Smooth muscle cell (in vitro differentiated cells): ENCODE results near the gene IGSF8. TPM values are rescaled to one million over a fixed set of nuclear protein-coding genes. Genes with fewer than 3 reads are reported as not detected.
A peak's percentile ranks its signal among the peaks of the same experiment; 100 is the strongest.

Experiments used
- DNase-seq: peaks from one replicate; lab custom pipeline; 2025; ENCODE audit not compliant: unreplicated experiment; lab: John Stamatoyannopoulos, UW
- H2AFZ ChIP-seq: fragments of 200-600 bp; sonication (generic); 2 replicates; pipeline ENCODE4 v1.6.0; 2016; ENCODE audit warnings: antibody characterized with exemption, low read depth, mild to moderate bottlenecking
- H3F3A ChIP-seq: fragments of 200-600 bp; sonication (generic); 2 replicates; pipeline ENCODE4 v1.6.0; 2017; ENCODE audit warnings: antibody characterized with exemption, low read depth
- H3K27ac ChIP-seq: fragments of 200-600 bp; sonication (generic); 2 replicates; pipeline ENCODE4 v1.5.1; 2016; ENCODE audit warnings: low read depth, mild to moderate bottlenecking
- H3K27me3 ChIP-seq: fragments of 200-600 bp; sonication (generic); 2 replicates; pipeline ENCODE4 v1.6.1; 2016; ENCODE audit warnings: low read depth, mild to moderate bottlenecking
- H3K36me3 ChIP-seq: fragments of 200-600 bp; sonication (generic); 2 replicates; pipeline ENCODE4 v1.5.1; 2016; ENCODE audit warnings: low read depth
- H3K4me1 ChIP-seq: fragments of 200-600 bp; sonication (generic); 2 replicates; pipeline ENCODE4 v1.5.1; 2016; ENCODE audit warnings: low read depth
- H3K4me2 ChIP-seq: fragments of 200-600 bp; sonication (generic); 2 replicates; pipeline ENCODE4 v1.6.0; 2016; ENCODE audit warnings: mild to moderate bottlenecking
- H3K4me3 ChIP-seq: fragments of 200-600 bp; sonication (generic); 2 replicates; pipeline ENCODE4 v1.5.1; 2016; ENCODE audit warnings: mild to moderate bottlenecking
- H3K79me2 ChIP-seq: fragments of 200-600 bp; sonication (generic); 2 replicates; pipeline ENCODE4 v1.6.0; 2016; ENCODE audit warnings: low read depth, mild to moderate bottlenecking
- H3K9ac ChIP-seq: fragments of 200-600 bp; sonication (generic); 2 replicates; pipeline ENCODE4 v1.6.0; 2016; ENCODE audit warnings: low read depth
- H3K9me3 ChIP-seq: fragments of 200-600 bp; sonication (generic); replicated peaks from 2 replicates; pipeline ENCODE4 v1.5.1; 2016; ENCODE audit warnings: low read depth
- H4K20me1 ChIP-seq: fragments of 200-600 bp; sonication (generic); 2 replicates; pipeline ENCODE4 v1.6.0; 2016; ENCODE audit warnings: low read depth
- WGBS: methylation state at CpG from one replicate; pipeline ENCODE4 v1.1.7; 2016; ENCODE audit warnings: low lambda C conversion rate; 5-methylcytosine and 5-hydroxymethylcytosine counted together
- polyA plus RNA-seq: library from polyadenylated mRNA; unstranded; fragments of >200 nt; fragmentation: Nextera tagmentation; extraction: Ambion mirVana; gene quantifications from 2 replicates; pipeline ENCODE4 v1.2.1, GENCODE V29; 2016
- total RNA-seq: library from RNA; depleted of rRNA; stranded (reverse); fragments of >200 nt; gene quantifications from 2 replicates; pipeline ENCODE4 v1.2.3, GENCODE V29; 2014
- TF ChIP-seq, protein P1 (sequence below): fragments of 200-600 bp; sonication (generic); IDR thresholded peaks from 2 replicates; pipeline ENCODE4 v1.5.1; 2017; ENCODE audit warnings: borderline replicate concordance, mild to moderate bottlenecking, antibody characterized with exemption; ENCODE audit not compliant: insufficient read depth, poor library complexity, severe bottlenecking

The IGSF8 gene
- total and polyA plus RNA-seq, 2 experiments from 2014 or later = 20.8 to 30.2 TPM

DNA sequence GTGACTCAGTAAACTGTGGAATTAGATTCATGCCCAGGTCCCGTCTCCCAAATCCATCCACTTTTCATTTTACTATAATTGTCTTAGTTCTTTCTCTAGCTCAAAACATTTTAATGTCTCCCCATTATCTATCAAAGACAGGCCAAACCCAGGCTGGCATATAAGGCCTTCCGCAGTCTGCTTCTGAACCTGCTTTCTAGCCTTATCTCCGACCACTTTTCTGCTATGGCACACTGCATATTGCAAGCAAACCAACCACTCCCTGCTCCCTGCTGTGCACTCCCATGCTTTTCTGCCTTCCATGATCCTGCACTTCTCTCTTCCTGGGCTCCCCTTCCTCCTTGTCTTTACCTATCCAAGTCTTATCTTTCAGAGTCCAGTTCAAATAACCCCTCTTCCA, 49.3 kb downstream of the IGSF8 start:
- DNase-seq = no peak
- Histone ChIP-seq H3K4me2 (no peak overlapping the region), H3K36me3 (no peaks in the 10 kb centered on the region), H3K4me1 (peaks cover 21% of the 10 kb centered on the region), H3K27me3 (peaks cover 20% of the 10 kb centered on the region), H3K27ac (no peak overlapping the region), H3K79me2 (no peaks in the 10 kb centered on the region), H2AFZ (no peak overlapping the region), H3K9me3 (no peaks in the 10 kb centered on the region), H3K4me3 (no peak overlapping the region), H3F3A (no peaks in the 10 kb centered on the region), H3K9ac (no peak overlapping the region), H4K20me1 (no peaks in the 10 kb centered on the region)
- WGBS = 74% methylated on average over 3 of the region's 3 CpGs
- TF ChIP-seq, protein P1, sequence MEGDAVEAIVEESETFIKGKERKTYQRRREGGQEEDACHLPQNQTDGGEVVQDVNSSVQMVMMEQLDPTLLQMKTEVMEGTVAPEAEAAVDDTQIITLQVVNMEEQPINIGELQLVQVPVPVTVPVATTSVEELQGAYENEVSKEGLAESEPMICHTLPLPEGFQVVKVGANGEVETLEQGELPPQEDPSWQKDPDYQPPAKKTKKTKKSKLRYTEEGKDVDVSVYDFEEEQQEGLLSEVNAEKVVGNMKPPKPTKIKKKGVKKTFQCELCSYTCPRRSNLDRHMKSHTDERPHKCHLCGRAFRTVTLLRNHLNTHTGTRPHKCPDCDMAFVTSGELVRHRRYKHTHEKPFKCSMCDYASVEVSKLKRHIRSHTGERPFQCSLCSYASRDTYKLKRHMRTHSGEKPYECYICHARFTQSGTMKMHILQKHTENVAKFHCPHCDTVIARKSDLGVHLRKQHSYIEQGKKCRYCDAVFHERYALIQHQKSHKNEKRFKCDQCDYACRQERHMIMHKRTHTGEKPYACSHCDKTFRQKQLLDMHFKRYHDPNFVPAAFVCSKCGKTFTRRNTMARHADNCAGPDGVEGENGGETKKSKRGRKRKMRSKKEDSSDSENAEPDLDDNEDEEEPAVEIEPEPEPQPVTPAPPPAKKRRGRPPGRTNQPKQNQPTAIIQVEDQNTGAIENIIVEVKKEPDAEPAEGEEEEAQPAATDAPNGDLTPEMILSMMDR = no peak

GRCh38 chr1:160048335-160048734, 50.1 kb downstream of the IGSF8 start:
- Histone ChIP-seq H3K27me3 (peaks cover 20% of the 10 kb centered on the region), H3K9ac (no peak overlapping the region), H3K27ac (no peak overlapping the region), H2AFZ (no peak overlapping the region), H3K4me2 (no peak overlapping the region), H3F3A (no peaks in the 10 kb centered on the region), H3K4me1 (peaks cover 21% of the 10 kb centered on the region), H3K79me2 (no peaks in the 10 kb centered on the region), H3K36me3 (no peaks in the 10 kb centered on the region), H4K20me1 (no peaks in the 10 kb centered on the region), H3K9me3 (no peaks in the 10 kb centered on the region), H3K4me3 (no peak overlapping the region)
- no peak for DNase-seq
- TF ChIP-seq, protein P1 = no peak

DNA sequence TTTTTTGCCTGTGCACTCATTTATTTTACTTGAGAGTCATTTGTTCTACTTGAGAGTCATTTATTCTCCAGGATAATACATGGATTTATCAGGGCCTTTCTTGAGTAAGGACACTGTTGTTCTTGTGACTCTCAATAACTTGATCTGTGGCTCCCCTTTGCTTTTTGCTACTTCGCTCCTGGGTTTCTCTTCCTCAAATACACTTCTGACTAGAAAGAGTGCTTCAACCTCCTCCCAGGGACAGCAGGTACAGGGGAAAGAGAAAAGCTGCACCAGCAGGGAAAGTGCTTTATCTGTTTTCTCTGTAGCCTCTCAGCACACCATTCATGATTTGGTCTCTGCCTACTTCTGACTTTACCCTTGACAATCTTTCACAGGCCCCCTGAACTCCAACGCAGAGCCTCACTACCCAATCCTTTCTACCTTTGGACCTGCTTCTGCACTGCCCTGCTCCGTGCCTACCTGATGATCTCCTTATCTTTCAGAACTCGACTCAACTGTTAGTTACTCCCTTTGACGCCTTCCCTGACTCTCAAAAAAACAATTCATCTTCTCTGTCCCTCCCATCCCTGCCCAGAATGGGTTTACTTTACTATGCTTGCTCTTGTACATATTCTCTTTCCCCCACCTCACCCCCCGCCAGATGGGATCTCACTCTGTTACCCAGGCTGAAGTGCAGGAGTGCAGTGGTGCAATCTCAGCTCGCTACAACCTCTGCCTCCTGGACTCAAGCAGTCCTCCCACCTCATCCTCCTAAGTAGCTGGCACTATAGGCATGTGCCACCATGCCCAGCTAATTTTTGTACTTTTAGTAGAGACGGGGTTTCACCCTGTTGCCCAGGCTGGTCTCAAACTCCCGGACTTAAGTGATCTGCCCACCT, 51.1 kb downstream of the IGSF8 start:
- Histone ChIP-seq H3K27ac (no peak overlapping the region), H3K4me3 (no peak overlapping the region), H3K9me3 (no peaks in the 10 kb centered on the region), H2AFZ (no peak overlapping the region), H3K36me3 (no peaks in the 10 kb centered on the region), H4K20me1 (no peaks in the 10 kb centered on the region), H3K27me3 (peaks cover 17% of the 10 kb centered on the region), H3K4me1 (peaks cover 21% of the 10 kb centered on the region), H3K79me2 (no peaks in the 10 kb centered on the region), H3K4me2 (peak overlapping the region; percentile 71), H3K9ac (no peak overlapping the region), H3F3A (no peaks in the 10 kb centered on the region)
- TF ChIP-seq, protein P1 = no peak
- DNase-seq = no peak
- 90% methylated on average over 9 of the region's 9 CpGs for WGBS
